Neural cell (in vitro differentiated cells): ENCODE data around the gene SUPT20HL1. TPM values are rescaled to one million over a fixed set of nuclear protein-coding genes. Genes with fewer than 3 reads are reported as not detected.

ENCODE experiments used
- H2AFZ ChIP-seq: fragments of 200-600, 300-800 bp; sonication (generic), shearing (Covaris generic); 2 replicates; pipeline ENCODE4 v1.6.0; 2014; ENCODE audit warnings: low read depth, mild to moderate bottlenecking, antibody characterized with exemption, low read length, moderate library complexity
- H3F3A ChIP-seq: fragments of 200-600 bp; shearing (Covaris generic); 2 replicates; pipeline ENCODE4 v1.6.1; 2016; ENCODE audit warnings: mild to moderate bottlenecking, moderate library complexity, mixed read lengths, antibody characterized with exemption, low read length; ENCODE audit not compliant: insufficient read depth, poor library complexity, severe bottlenecking
- H3K27ac ChIP-seq: fragments of 200-600, 300-800 bp; sonication (generic), shearing (Covaris generic); 2 replicates; pipeline ENCODE4 v1.5.1; 2014; ENCODE audit warnings: mild to moderate bottlenecking, low read length, moderate library complexity
- H3K27me3 ChIP-seq: fragments of 300-800, 200-600 bp; sonication (generic), shearing (Covaris generic); 2 replicates; pipeline ENCODE4 v1.6.0; 2014; ENCODE audit warnings: mild to moderate bottlenecking, low read depth, low read length, moderate library complexity; ENCODE audit not compliant: insufficient read depth
- H3K36me3 ChIP-seq: fragments of 300-800, 200-600 bp; sonication (generic), shearing (Covaris generic); 2 replicates; pipeline ENCODE4 v1.5.1; 2014; ENCODE audit warnings: mild to moderate bottlenecking, antibody characterized with exemption, low read length, moderate library complexity; ENCODE audit not compliant: insufficient read depth
- H3K4me2 ChIP-seq: fragments of 300-800, 200-600 bp; sonication (generic), shearing (Covaris generic); 2 replicates; pipeline ENCODE4 v1.6.0; 2014; ENCODE audit warnings: mild to moderate bottlenecking, low read length
- H3K4me3 ChIP-seq: fragments of 300-800, 200-600 bp; sonication (generic), shearing (Covaris generic); 2 replicates; pipeline ENCODE4 v1.5.1; 2014; ENCODE audit warnings: mild to moderate bottlenecking, low read length, moderate library complexity
- H3K79me2 ChIP-seq: fragments of 200-600 bp; shearing (Covaris generic); replicated peaks from 2 replicates; pipeline ENCODE4 v1.6.0; 2014; ENCODE audit warnings: mild to moderate bottlenecking, low read length, moderate library complexity; ENCODE audit not compliant: insufficient read depth
- H3K9ac ChIP-seq: fragments of 300-800, 200-600 bp; sonication (generic), shearing (Covaris generic); 2 replicates; pipeline ENCODE4 v1.6.1; 2016; ENCODE audit warnings: mild to moderate bottlenecking, low read length, mixed read lengths
- H3K9me2 ChIP-seq: fragments of 200-600 bp; shearing (Covaris generic); 2 replicates; pipeline ENCODE4 v1.6.1; 2016; ENCODE audit warnings: mild to moderate bottlenecking, low read length, mixed read lengths; ENCODE audit not compliant: insufficient read depth
- H3K9me3 ChIP-seq: fragments of 200-600, 300-800 bp; sonication (generic), shearing (Covaris generic); 2 replicates; pipeline ENCODE4 v1.6.1; 2016; ENCODE audit warnings: mild to moderate bottlenecking, mixed run types, low read length, moderate library complexity, mixed read lengths
- H4K20me1 ChIP-seq: fragments of 200-600 bp; shearing (Covaris generic); 2 replicates; pipeline ENCODE4 v1.6.1; 2016; ENCODE audit warnings: mild to moderate bottlenecking, mixed run types; ENCODE audit not compliant: insufficient read depth
- EP300 ChIP-seq: fragments of 450-650 bp; conservative IDR thresholded peaks from 2 replicates; pipeline ENCODE4 v1.6.1; 2014; ENCODE audit warnings: antibody characterized with exemption, mild to moderate bottlenecking, moderate library complexity; ENCODE audit not compliant: poor library complexity, severe bottlenecking
- EZH2 ChIP-seq: fragments of 200-600, 300-800 bp; shearing (Covaris generic), sonication (generic); IDR thresholded peaks from 2 replicates; pipeline ENCODE4 v1.6.1; 2014; ENCODE audit warnings: antibody characterized with exemption, low read length, borderline replicate concordance, mild to moderate bottlenecking; ENCODE audit not compliant: insufficient read depth, poor library complexity, severe bottlenecking
- MXI1 ChIP-seq: fragments of 450-650 bp; conservative IDR thresholded peaks from 2 replicates; pipeline ENCODE4 v1.6.1; 2014; ENCODE audit warnings: antibody characterized with exemption, mild to moderate bottlenecking; ENCODE audit not compliant: poor library complexity, severe bottlenecking
- POLR2AphosphoS5 ChIP-seq: IDR thresholded peaks from 2 replicates; pipeline ENCODE4 v1.6.1; 2012
- RAD21 ChIP-seq: fragments of 450-650 bp; conservative IDR thresholded peaks from 2 replicates; pipeline ENCODE4 v1.6.1; 2014; ENCODE audit warnings: antibody characterized with exemption, mild to moderate bottlenecking, moderate library complexity
- SMC3 ChIP-seq: fragments of 450-650 bp; conservative IDR thresholded peaks from 2 replicates; pipeline ENCODE4 v1.6.1; 2014; ENCODE audit warnings: antibody characterized with exemption, mild to moderate bottlenecking, moderate library complexity; ENCODE audit not compliant: poor library complexity
- TAF1 ChIP-seq: IDR thresholded peaks from 2 replicates; pipeline ENCODE4 v1.6.1; 2012; ENCODE audit warnings: low read depth
- polyA plus RNA-seq: library from polyadenylated mRNA; depleted of rRNA; stranded (reverse); fragments of >200 nt; gene quantifications from 2 replicates; pipeline ENCODE4 v1.2.3, GENCODE V29; 2014
- TF ChIP-seq, protein P1 (sequence below): fragments of 450-650 bp; IDR thresholded peaks from 2 replicates; pipeline ENCODE4 v1.5.1; 2014; ENCODE audit warnings: antibody characterized with exemption, mild to moderate bottlenecking, moderate library complexity; ENCODE audit not compliant: poor library complexity, severe bottlenecking
- TF ChIP-seq, protein P2 (sequence below): IDR thresholded peaks from 2 replicates; pipeline ENCODE4 v1.6.1; 2012; ENCODE audit warnings: borderline replicate concordance

Gene SUPT20HL1
- polyA plus RNA-seq, 1 donor from 2014 or later = not detected

DNA sequence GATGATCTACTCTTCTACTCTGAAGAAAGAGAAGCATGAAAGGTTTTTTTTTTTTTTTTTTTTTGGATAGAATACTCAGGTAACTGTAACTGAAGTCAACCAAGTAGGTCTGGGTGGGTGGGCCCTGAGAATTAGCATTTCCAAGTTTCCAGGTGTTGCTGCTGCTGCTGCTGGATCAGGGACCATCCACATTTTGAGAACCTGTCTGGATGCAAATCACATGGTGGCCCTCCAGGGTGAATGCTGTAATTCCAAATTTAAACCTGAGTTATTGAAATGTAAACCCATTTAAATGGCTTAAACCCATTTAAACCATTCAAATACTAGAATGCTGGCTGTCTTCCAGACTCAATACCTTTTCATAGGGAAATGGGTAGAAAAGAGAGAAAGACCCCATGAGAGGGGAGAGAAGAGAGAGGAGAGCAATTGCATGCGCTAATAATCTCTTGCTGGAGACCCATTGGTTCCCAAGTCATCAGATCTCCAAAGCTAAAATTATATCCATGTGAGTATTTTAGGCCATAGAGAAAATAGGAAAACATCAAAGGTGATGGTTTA lies 17.6 kb downstream of the SUPT20HL1 start:
- Histone ChIP-seq H3K27me3 (no peaks in the 10 kb centered on the region), H3K4me2 (no peak overlapping the region), H3K27ac (no peak overlapping the region), H4K20me1 (no peaks in the 10 kb centered on the region), H3K9ac (no peak overlapping the region), H3K79me2 (no peaks in the 10 kb centered on the region), H3K9me3 (no peaks in the 10 kb centered on the region), H3K9me2 (no peaks in the 10 kb centered on the region), H2AFZ (no peak overlapping the region), H3F3A (no peaks in the 10 kb centered on the region), H3K36me3 (no peaks in the 10 kb centered on the region), H3K4me3 (no peak overlapping the region)
- TF ChIP-seq POLR2AphosphoS5 (no peak), EZH2 (no peak), EP300 (no peak), TAF1 (no peak), RAD21 (no peak), MXI1 (no peak), SMC3 (no peak)
- TF ChIP-seq, protein P1, sequence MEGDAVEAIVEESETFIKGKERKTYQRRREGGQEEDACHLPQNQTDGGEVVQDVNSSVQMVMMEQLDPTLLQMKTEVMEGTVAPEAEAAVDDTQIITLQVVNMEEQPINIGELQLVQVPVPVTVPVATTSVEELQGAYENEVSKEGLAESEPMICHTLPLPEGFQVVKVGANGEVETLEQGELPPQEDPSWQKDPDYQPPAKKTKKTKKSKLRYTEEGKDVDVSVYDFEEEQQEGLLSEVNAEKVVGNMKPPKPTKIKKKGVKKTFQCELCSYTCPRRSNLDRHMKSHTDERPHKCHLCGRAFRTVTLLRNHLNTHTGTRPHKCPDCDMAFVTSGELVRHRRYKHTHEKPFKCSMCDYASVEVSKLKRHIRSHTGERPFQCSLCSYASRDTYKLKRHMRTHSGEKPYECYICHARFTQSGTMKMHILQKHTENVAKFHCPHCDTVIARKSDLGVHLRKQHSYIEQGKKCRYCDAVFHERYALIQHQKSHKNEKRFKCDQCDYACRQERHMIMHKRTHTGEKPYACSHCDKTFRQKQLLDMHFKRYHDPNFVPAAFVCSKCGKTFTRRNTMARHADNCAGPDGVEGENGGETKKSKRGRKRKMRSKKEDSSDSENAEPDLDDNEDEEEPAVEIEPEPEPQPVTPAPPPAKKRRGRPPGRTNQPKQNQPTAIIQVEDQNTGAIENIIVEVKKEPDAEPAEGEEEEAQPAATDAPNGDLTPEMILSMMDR = no peak
- TF ChIP-seq, protein P2, sequence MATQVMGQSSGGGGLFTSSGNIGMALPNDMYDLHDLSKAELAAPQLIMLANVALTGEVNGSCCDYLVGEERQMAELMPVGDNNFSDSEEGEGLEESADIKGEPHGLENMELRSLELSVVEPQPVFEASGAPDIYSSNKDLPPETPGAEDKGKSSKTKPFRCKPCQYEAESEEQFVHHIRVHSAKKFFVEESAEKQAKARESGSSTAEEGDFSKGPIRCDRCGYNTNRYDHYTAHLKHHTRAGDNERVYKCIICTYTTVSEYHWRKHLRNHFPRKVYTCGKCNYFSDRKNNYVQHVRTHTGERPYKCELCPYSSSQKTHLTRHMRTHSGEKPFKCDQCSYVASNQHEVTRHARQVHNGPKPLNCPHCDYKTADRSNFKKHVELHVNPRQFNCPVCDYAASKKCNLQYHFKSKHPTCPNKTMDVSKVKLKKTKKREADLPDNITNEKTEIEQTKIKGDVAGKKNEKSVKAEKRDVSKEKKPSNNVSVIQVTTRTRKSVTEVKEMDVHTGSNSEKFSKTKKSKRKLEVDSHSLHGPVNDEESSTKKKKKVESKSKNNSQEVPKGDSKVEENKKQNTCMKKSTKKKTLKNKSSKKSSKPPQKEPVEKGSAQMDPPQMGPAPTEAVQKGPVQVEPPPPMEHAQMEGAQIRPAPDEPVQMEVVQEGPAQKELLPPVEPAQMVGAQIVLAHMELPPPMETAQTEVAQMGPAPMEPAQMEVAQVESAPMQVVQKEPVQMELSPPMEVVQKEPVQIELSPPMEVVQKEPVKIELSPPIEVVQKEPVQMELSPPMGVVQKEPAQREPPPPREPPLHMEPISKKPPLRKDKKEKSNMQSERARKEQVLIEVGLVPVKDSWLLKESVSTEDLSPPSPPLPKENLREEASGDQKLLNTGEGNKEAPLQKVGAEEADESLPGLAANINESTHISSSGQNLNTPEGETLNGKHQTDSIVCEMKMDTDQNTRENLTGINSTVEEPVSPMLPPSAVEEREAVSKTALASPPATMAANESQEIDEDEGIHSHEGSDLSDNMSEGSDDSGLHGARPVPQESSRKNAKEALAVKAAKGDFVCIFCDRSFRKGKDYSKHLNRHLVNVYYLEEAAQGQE = no peak

DNA sequence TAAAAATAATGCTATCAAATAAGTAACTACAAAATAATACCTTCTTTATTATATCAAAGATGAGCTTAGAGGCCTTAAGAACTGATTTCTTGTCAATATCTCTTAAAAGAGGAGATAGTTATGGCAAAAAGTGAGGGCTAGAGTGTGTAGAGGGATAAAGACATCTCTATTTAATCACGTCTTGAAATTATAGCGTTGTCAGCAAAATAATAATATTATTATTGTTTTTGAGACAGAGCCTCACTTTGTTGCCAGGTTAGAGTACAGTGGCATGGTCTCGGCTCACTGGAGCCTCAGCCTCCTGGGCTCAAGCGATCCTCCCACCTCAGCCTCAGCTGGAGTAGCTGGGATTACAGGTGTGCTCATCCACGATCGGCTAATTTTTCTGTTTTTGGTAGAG lies 18.3 kb downstream of the SUPT20HL1 start:
- no peaks in the 10 kb centered on the region for H3K9me3 ChIP-seq
- TF ChIP-seq EZH2 (no peak), EP300 (no peak), SMC3 (no peak), MXI1 (no peak), POLR2AphosphoS5 (no peak), RAD21 (no peak), TAF1 (no peak)
- TF ChIP-seq, protein P2 = no peak
- TF ChIP-seq, protein P1 = no peak
- H3K27me3 ChIP-seq = no peaks in the 10 kb centered on the region
- no peaks in the 10 kb centered on the region for H3K79me2 ChIP-seq
- H3K27ac ChIP-seq = no peak overlapping the region
- no peaks in the 10 kb centered on the region for H4K20me1 ChIP-seq
- H3F3A ChIP-seq = no peaks in the 10 kb centered on the region
- H3K4me3 ChIP-seq = no peak overlapping the region
- no peaks in the 10 kb centered on the region for H3K36me3 ChIP-seq
- H2AFZ ChIP-seq = no peak overlapping the region
- H3K9ac ChIP-seq = no peak overlapping the region
- H3K9me2 ChIP-seq = no peaks in the 10 kb centered on the region
- H3K4me2 ChIP-seq = no peak overlapping the region
